DND-41 (cell line): ENCODE data around the gene AP1M2.
A peak's percentile ranks its signal among the peaks of the same experiment; 100 is the strongest.

ENCODE experiments used
- ATAC-seq: fragments of 200-7000 bp; cut with Tn5 transposase; 3 replicates; pipeline ENCODE4 v1.9.1; 2021; ENCODE audit warnings: low read depth; ENCODE audit not compliant: insufficient read depth
- DNase-seq: peaks from one replicate; pipeline ENCODE4 v3.0.0-alpha.2; 2020
- H2AFZ ChIP-seq: 2 replicates; pipeline ENCODE4 v1.6.0; 2012; ENCODE audit warnings: low read depth, low read length
- H3K27ac ChIP-seq: 2 replicates; pipeline ENCODE4 v1.5.1; 2012; ENCODE audit warnings: low read length, inconsistent platforms
- H3K27me3 ChIP-seq: fragments of 200-600 bp; sonication (generic); 2 replicates; pipeline ENCODE4 v1.6.0; 2012; ENCODE audit warnings: low read length, mild to moderate bottlenecking, inconsistent platforms; ENCODE audit not compliant: insufficient read depth, poor library complexity
- H3K36me3 ChIP-seq: 2 replicates; pipeline ENCODE4 v1.5.1; 2012; ENCODE audit warnings: low read length, inconsistent platforms; ENCODE audit not compliant: insufficient read depth
- H3K4me1 ChIP-seq: 2 replicates; pipeline ENCODE4 v1.5.1; 2012; ENCODE audit warnings: mild to moderate bottlenecking, low read length; ENCODE audit not compliant: insufficient read depth
- H3K4me2 ChIP-seq: 2 replicates; pipeline ENCODE4 v1.6.0; 2012; ENCODE audit warnings: mild to moderate bottlenecking, moderate library complexity, low read length, inconsistent platforms; ENCODE audit not compliant: insufficient read depth
- H3K4me3 ChIP-seq, 2 experiments: fragments of 200-600 bp in 1 of 2; shearing (Covaris generic) in 1 of 2; 2 replicates each; pipeline ENCODE4 v1.5.1; 2012 to 2016; ENCODE audit warnings: inconsistent platforms in 2 of 2, low read length in 2 of 2, mild to moderate bottlenecking in 2 of 2, low read depth in 1 of 2, moderate library complexity in 1 of 2
- H3K79me2 ChIP-seq: 2 replicates; pipeline ENCODE4 v1.6.0; 2012; ENCODE audit warnings: low read length, inconsistent platforms; ENCODE audit not compliant: insufficient read depth
- H3K9ac ChIP-seq: 2 replicates; pipeline ENCODE4 v1.6.0; 2012; ENCODE audit warnings: low read depth, mild to moderate bottlenecking, inconsistent platforms, low read length, moderate library complexity
- H3K9me3 ChIP-seq: 2 replicates; pipeline ENCODE4 v1.5.1; 2012; ENCODE audit warnings: low read length, moderate library complexity, mild to moderate bottlenecking, inconsistent platforms; ENCODE audit not compliant: insufficient read depth, severe bottlenecking
- H4K20me1 ChIP-seq: 2 replicates; pipeline ENCODE4 v1.6.0; 2012; ENCODE audit warnings: low read length; ENCODE audit not compliant: insufficient read depth
- CTCF ChIP-seq: IDR thresholded peaks from 2 replicates; pipeline ENCODE4 v1.5.1; 2012; ENCODE audit warnings: borderline replicate concordance, low read length, moderate library complexity, mild to moderate bottlenecking; ENCODE audit not compliant: poor library complexity, severe bottlenecking; ENCODE audit errors: extremely low read depth
- EZH2 ChIP-seq: IDR thresholded peaks from 3 replicates; pipeline ENCODE4 v1.6.1; 2012; ENCODE audit warnings: borderline replicate concordance, low read depth, mild to moderate bottlenecking, moderate library complexity, low read length, inconsistent platforms; ENCODE audit not compliant: severe bottlenecking

Gene AP1M2

GRCh38 chr19:10562609-10563008, 24.5 kb downstream of the AP1M2 start:
- H3K36me3 ChIP-seq: peaks cover 68% of the 10 kb centered on the region
- ATAC-seq: no peak

GRCh38 chr19:10560154-10560553, 27.0 kb downstream of the AP1M2 start:
- H3K27me3 ChIP-seq: no peaks in the 10 kb centered on the region
- DNase-seq (no peak), ATAC-seq (no peak)
- H2AFZ ChIP-seq: no peak overlapping the region
- H3K27ac ChIP-seq: no peak overlapping the region
- H3K79me2 ChIP-seq: peaks cover 38% of the 10 kb centered on the region
- no peak overlapping the region for H3K4me2 ChIP-seq
- H3K9ac ChIP-seq: no peak overlapping the region
- H3K9me3 ChIP-seq: no peaks in the 10 kb centered on the region
- H3K36me3 ChIP-seq: peaks cover 75% of the 10 kb centered on the region
- no peak overlapping the region for H3K4me3 ChIP-seq
- peaks cover 20% of the 10 kb centered on the region for H4K20me1 ChIP-seq
- H3K4me1 ChIP-seq: peaks cover 44% of the 10 kb centered on the region
- TF ChIP-seq EZH2 (no peak), CTCF (no peak)

More at GRCh38 chr19:10562609-10563008, 24.5 kb downstream of the AP1M2 start:
- Histone ChIP-seq H3K4me2 (no peak overlapping the region), H3K4me1 (peaks cover 37% of the 10 kb centered on the region), H3K27me3 (no peaks in the 10 kb centered on the region), H3K9me3 (no peaks in the 10 kb centered on the region), H3K79me2 (peaks cover 48% of the 10 kb centered on the region), H2AFZ (no peak overlapping the region), H3K9ac (no peak overlapping the region), H3K4me3 (no peak overlapping the region), H3K27ac (0 out of 2 replicates have a peak overlapping the region, but pooled peaks have one; percentile 24), H4K20me1 (peaks cover 32% of the 10 kb centered on the region)
- TF ChIP-seq EZH2: no peak
- no peak for TF ChIP-seq CTCF
- no peak for DNase-seq

GRCh38 chr19:10557603-10558197, 29.4 kb downstream of the AP1M2 start:
- ATAC-seq (no peak), DNase-seq (no peak)
- Histone ChIP-seq H3K9ac (no peak overlapping the region), H3K27me3 (no peaks in the 10 kb centered on the region), H3K27ac (peak overlapping the region; percentile 15; the same call in 1 of the 2 replicates), H3K4me2 (no peak overlapping the region), H3K79me2 (peaks cover 19% of the 10 kb centered on the region), H3K9me3 (no peaks in the 10 kb centered on the region), H3K36me3 (peaks cover 80% of the 10 kb centered on the region), H4K20me1 (peaks cover 16% of the 10 kb centered on the region), H3K4me1 (peaks cover 55% of the 10 kb centered on the region), H3K4me3 (no peak overlapping the region), H2AFZ (no peak overlapping the region)
- TF ChIP-seq EZH2 (no peak), CTCF (no peak)

- no peaks in the 10 kb centered on the region for H3K27me3 ChIP-seq
- peak overlapping the region; percentile 49; the same call in 1 of the 2 replicates for H3K9ac ChIP-seq
- H3K9me3 ChIP-seq: no peaks in the 10 kb centered on the region
- H4K20me1 ChIP-seq: peaks cover 17% of the 10 kb centered on the region
- peaks cover 78% of the 10 kb centered on the region for H3K36me3 ChIP-seq
- H3K4me1 ChIP-seq: peaks cover 71% of the 10 kb centered on the region
- no peak for DNase-seq
- H3K4me2 ChIP-seq: peak overlapping the region; percentile 50
- H2AFZ ChIP-seq: no peak overlapping the region
- ATAC-seq: no peak
- peaks cover 17% of the 10 kb centered on the region for H3K79me2 ChIP-seq
- peak overlapping the region; percentile 96 for H3K27ac ChIP-seq
- no peak for TF ChIP-seq EZH2
- TF ChIP-seq CTCF: no peak
- no peak overlapping the region for H3K4me3 ChIP-seq
Measured at GRCh38 chr19:10555610-10555973, 31.5 kb downstream of the AP1M2 start.
